Body of pancreas (tissue), 4 donors: ENCODE data around the gene HOXC6. TPM values are rescaled to one million over a fixed set of nuclear protein-coding genes. Genes with fewer than 3 reads are reported as not detected.

ENCODE experiments used
- ATAC-seq: fragments of 150-250 bp; one replicate; pipeline ENCODE4 v1.9.1; 2016
- DNase-seq, 4 donors: peaks; one replicate each; pipeline ENCODE4 v3.0.0-alpha.2; 2019
- H3K27ac ChIP-seq, 4 donors: fragments of 200-600 bp; sonication (generic); 1 replicate in 3 of 4; 2 replicates in 1 of 4; pipeline versions ENCODE4 v1.5.1 to v1.6.1; 2016 to 2019; ENCODE audit warnings: mild to moderate bottlenecking in 1 of 4, mixed read lengths in 1 of 4, moderate library complexity in 1 of 4
- H3K27me3 ChIP-seq, 2 donors: fragments of 200-600 bp; sonication (generic); one replicate each; pipeline ENCODE4 v1.6.0; 2016; ENCODE audit warnings: mild to moderate bottlenecking in 1 of 2
- H3K36me3 ChIP-seq, 2 donors: fragments of 200-600 bp; sonication (generic); replicated peaks in 1 of 2; 2 replicates each; pipeline ENCODE4 v1.5.1; 2016; ENCODE audit warnings: low read depth in 2 of 2; ENCODE audit not compliant: insufficient read depth in 1 of 2
- H3K4me1 ChIP-seq: fragments of 200-600 bp; sonication (generic); one replicate; pipeline ENCODE4 v1.6.0; 2016
- H3K4me3 ChIP-seq, 2 donors: fragments of 200-600 bp; sonication (generic); 1 replicate in 1 of 2; 2 replicates in 1 of 2; pipeline ENCODE4 v1.5.1; 2016 to 2019
- H3K9me3 ChIP-seq, 3 donors: fragments of 200-600 bp; sonication (generic); 1 replicate in 2 of 3; 2 replicates in 1 of 3; pipeline ENCODE4 v1.5.1; 2016
- POLR2A ChIP-seq, 3 donors: fragments of 450-650 bp; IDR thresholded peaks; one replicate each; pipeline ENCODE4 v1.6.1; 2016; ENCODE audit warnings: antibody characterized with exemption in 3 of 3, mild to moderate bottlenecking in 2 of 3
- whole genome bisulfite sequencing, 2 donors: methylation state at CpG; one replicate each; pipeline ENCODE4 v1.1.5; 2017; 5-methylcytosine and 5-hydroxymethylcytosine counted together
- intact Hi-C: fragments of 100-400 bp; cut with DNase I; formaldehyde crosslinking; loops from one replicate; pipeline ENCODE4 v1.15.1; 2023
- total RNA-seq, 2 donors: library from RNA; depleted of rRNA; stranded (reverse); fragments of >200 nt; gene quantifications; one replicate each; pipeline ENCODE4 v1.1.0, GENCODE V29; 2016
- TF ChIP-seq, protein P1 (sequence below), 7 experiments: fragments of 450-650 bp in 4 of 7; fragments of 200-600 bp in 3 of 7; sonication (generic) in 3 of 7; IDR thresholded peaks; one replicate each; pipeline ENCODE4 v1.5.1; 2016 to 2019; ENCODE audit warnings: antibody characterized with exemption in 7 of 7

The HOXC6 gene
- total RNA-seq, 2 donors from 2014 or later, result not detected

DNA sequence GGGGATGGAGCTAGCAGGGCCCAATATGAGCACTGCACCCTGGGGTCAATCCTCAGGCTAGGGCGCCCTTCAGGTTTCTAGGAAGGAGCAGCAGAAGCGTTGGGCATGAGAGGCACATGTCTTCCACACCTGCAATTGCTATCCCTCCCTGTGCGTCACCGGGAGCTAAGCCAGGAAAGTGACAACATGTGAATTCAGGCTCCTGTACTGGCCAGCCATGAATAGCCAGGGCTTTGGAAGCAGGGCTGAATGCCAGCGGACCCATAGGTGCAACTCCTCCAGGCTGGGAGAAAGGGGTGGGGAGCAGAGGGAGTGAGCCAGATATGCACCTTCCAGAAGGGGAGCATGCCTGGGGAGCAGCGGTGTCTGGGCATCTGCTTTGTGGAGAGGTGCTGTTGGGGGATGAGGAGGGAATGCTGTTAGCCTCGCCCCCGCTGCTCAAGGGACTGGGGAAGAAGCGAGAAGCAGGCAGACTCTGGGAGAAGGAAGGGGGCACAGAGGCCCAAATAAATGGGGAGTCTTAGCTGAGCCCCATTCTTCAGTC is 10.7 kb downstream of the HOXC6 start:
- no peaks in the 10 kb centered on the region for H3K36me3 ChIP-seq
- DNase-seq (peak in 3 of 4 donors; percentile 44 to 80 (median 76)), ATAC-seq (peak; percentile 66)
- H3K4me3 ChIP-seq, result no peak overlapping the region
- TF ChIP-seq POLR2A (IDR thresholded peaks at IDR 0.05), result no peak
- TF ChIP-seq, protein P1, sequence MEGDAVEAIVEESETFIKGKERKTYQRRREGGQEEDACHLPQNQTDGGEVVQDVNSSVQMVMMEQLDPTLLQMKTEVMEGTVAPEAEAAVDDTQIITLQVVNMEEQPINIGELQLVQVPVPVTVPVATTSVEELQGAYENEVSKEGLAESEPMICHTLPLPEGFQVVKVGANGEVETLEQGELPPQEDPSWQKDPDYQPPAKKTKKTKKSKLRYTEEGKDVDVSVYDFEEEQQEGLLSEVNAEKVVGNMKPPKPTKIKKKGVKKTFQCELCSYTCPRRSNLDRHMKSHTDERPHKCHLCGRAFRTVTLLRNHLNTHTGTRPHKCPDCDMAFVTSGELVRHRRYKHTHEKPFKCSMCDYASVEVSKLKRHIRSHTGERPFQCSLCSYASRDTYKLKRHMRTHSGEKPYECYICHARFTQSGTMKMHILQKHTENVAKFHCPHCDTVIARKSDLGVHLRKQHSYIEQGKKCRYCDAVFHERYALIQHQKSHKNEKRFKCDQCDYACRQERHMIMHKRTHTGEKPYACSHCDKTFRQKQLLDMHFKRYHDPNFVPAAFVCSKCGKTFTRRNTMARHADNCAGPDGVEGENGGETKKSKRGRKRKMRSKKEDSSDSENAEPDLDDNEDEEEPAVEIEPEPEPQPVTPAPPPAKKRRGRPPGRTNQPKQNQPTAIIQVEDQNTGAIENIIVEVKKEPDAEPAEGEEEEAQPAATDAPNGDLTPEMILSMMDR (IDR thresholded peaks at IDR 0.05), result no peak
- no peaks in the 10 kb centered on the region for H3K9me3 ChIP-seq
- peaks cover 0 to 16% of the 10 kb centered on the region in 2 donors for H3K27me3 ChIP-seq
- H3K4me1 ChIP-seq, result peaks cover 2% of the 10 kb centered on the region
- 18% methylated on average over 9 of the region's 9 CpGs for WGBS, 2 donors
- H3K27ac ChIP-seq, result no peak overlapping the region
- intact Hi-C loops, result no loop called here

- no peak for TF ChIP-seq POLR2A (IDR thresholded peaks at IDR 0.05)
- TF ChIP-seq, protein P1 (IDR thresholded peaks at IDR 0.05), result no peak
- WGBS, 2 donors, result 13 to 15% methylated on average over 16 of the region's 16 CpGs
- Histone ChIP-seq H3K36me3 (no peaks in the 10 kb centered on the region), H3K9me3 (no peaks in the 10 kb centered on the region), H3K4me1 (no peaks in the 10 kb centered on the region), H3K4me3 (no peak overlapping the region), H3K27me3 (peaks cover under 1 to 16% of the 10 kb centered on the region in 2 donors), H3K27ac (no peak overlapping the region)
- intact Hi-C loops, result no loop called here
- DNase-seq (no peak), ATAC-seq (no peak)
These were observed 11.3 kb downstream of the HOXC6 start for GRCh38 chr12:54039417-54040147.

GRCh38 chr12:54040148-54040494 is 11.9 kb downstream of the HOXC6 start:
- Histone ChIP-seq H3K4me1 (no peaks in the 10 kb centered on the region), H3K36me3 (no peaks in the 10 kb centered on the region), H3K27ac (no peak overlapping the region), H3K4me3 (no peak overlapping the region), H3K27me3 (peaks cover 3 to 16% of the 10 kb centered on the region in 2 donors), H3K9me3 (no peaks in the 10 kb centered on the region)
- ATAC-seq (no peak), DNase-seq (no peak)
- intact Hi-C loops, result no loop called here
- TF ChIP-seq POLR2A (IDR thresholded peaks at IDR 0.05), result no peak
- TF ChIP-seq, protein P1 (IDR thresholded peaks at IDR 0.05), result no peak
- WGBS, 2 donors, result 29 to 38% methylated on average over 4 of the region's 4 CpGs

DNA sequence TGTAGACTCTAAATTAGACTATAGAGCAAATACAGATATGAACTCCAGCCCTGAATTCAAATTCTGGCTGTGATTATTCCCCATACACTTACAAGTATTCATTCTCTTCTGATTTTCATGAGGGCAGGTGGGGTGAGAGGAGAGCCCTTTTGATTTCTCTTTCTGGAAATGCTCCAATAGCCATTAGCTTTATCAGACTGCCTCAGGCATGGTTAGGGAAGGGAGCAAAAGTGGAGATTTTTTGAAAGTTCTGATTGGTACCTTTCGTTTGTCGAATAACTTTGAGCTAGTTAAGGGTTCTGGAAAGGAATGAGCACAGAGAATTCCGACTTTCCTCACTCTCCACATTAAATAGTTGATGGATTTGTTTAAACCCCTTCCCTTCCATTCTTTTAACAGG is 12.4 kb downstream of the HOXC6 start:
- WGBS, 2 donors, result 46 to 58% methylated on average over 3 of the region's 3 CpGs
- ATAC-seq (no peak), DNase-seq (no peak)
- Histone ChIP-seq H3K9me3 (no peaks in the 10 kb centered on the region), H3K36me3 (no peaks in the 10 kb centered on the region), H3K27me3 (peaks cover 3 to 17% of the 10 kb centered on the region in 2 donors), H3K27ac (no peak overlapping the region), H3K4me3 (no peak overlapping the region), H3K4me1 (no peaks in the 10 kb centered on the region)
- TF ChIP-seq POLR2A (IDR thresholded peaks at IDR 0.05), result no peak
- TF ChIP-seq, protein P1 (IDR thresholded peaks at IDR 0.05), result no peak
- intact Hi-C loops, result no loop called here
